Neutrophil (primary cell): ENCODE results near the gene TMEM178A.
"Not testable (repeated sequence)": the region's sequence is repeated elsewhere in the genome, so short reads cannot be mapped to it uniquely, and the experiment has no call there.

Source experiments
- H3K27ac ChIP-seq: fragments of 200-600 bp; sonication (generic); 2 replicates; pipeline ENCODE4 v1.5.1; 2016; ENCODE audit warnings: mild to moderate bottlenecking, moderate library complexity
- H3K27me3 ChIP-seq: fragments of 200-600 bp; sonication (generic); 2 replicates; pipeline ENCODE4 v1.6.0; 2016; ENCODE audit warnings: mild to moderate bottlenecking
- H3K36me3 ChIP-seq: fragments of 200-600 bp; sonication (generic); 2 replicates; pipeline ENCODE4 v1.5.1; 2017
- H3K4me1 ChIP-seq, 2 experiments: fragments of 200-600 bp in 1 of 2; sonication (generic) in 1 of 2; 1 replicate in 1 of 2; 2 replicates in 1 of 2; pipeline versions ENCODE4 v1.5.1 to v1.6.1; 2013 to 2016; ENCODE audit warnings: low read depth in 1 of 2, low read length in 1 of 2, mild to moderate bottlenecking in 1 of 2, moderate library complexity in 1 of 2; ENCODE audit not compliant: control insufficient read depth in 1 of 2, insufficient read depth in 1 of 2
- H3K4me3 ChIP-seq, 2 experiments: fragments of 200-600 bp in 1 of 2; sonication (generic) in 1 of 2; 1 replicate in 1 of 2; 2 replicates in 1 of 2; pipeline ENCODE4 v1.5.1; 2013 to 2016; ENCODE audit warnings: low read depth in 1 of 2, low read length in 1 of 2, mild to moderate bottlenecking in 1 of 2, moderate library complexity in 1 of 2
- H3K9me3 ChIP-seq: fragments of 200-600 bp; sonication (generic); 2 replicates; pipeline ENCODE4 v1.5.1; 2016
- CTCF ChIP-seq: fragments of 200-600 bp; sonication (generic); IDR thresholded peaks from 2 replicates; pipeline ENCODE4 v1.5.1; 2016; ENCODE audit warnings: antibody characterized with exemption

Gene TMEM178A

GRCh38 chr2:39647104-39647765 is 18.5 kb upstream of the TMEM178A start:
- Histone ChIP-seq H3K9me3 (no peaks in the 10 kb centered on the region), H3K36me3 (no peaks in the 10 kb centered on the region), H3K27me3 (no peaks in the 10 kb centered on the region), H3K4me1 (no peaks in the 10 kb centered on the region), H3K4me3 (no peak overlapping the region), H3K27ac (no peak overlapping the region)
- TF ChIP-seq CTCF, result no peak

GRCh38 chr2:39648580-39648979 is 17.1 kb upstream of the TMEM178A start:
- no peak for TF ChIP-seq CTCF
- H3K36me3 ChIP-seq, result no peaks in the 10 kb centered on the region
- H3K27me3 ChIP-seq, result no peaks in the 10 kb centered on the region
- no peaks in the 10 kb centered on the region for H3K9me3 ChIP-seq
- no peaks in the 10 kb centered on the region for H3K4me1 ChIP-seq
- no peak overlapping the region for H3K4me3 ChIP-seq
- no peak overlapping the region for H3K27ac ChIP-seq

GRCh38 chr2:39649511-39649910 is 16.2 kb upstream of the TMEM178A start:
- no peak for TF ChIP-seq CTCF
- H3K27me3 ChIP-seq, result no peaks in the 10 kb centered on the region

GRCh38 chr2:39650468-39650867 is 15.2 kb upstream of the TMEM178A start:
- no peak overlapping the region for H3K27ac ChIP-seq
- H3K27me3 ChIP-seq, result no peaks in the 10 kb centered on the region
- no peak for TF ChIP-seq CTCF
- no peaks in the 10 kb centered on the region for H3K4me1 ChIP-seq
- H3K36me3 ChIP-seq, result no peaks in the 10 kb centered on the region
- H3K9me3 ChIP-seq, result no peaks in the 10 kb centered on the region
- H3K4me3 ChIP-seq, result no peak overlapping the region

More at GRCh38 chr2:39649511-39649910, 16.2 kb upstream of the TMEM178A start:
- Histone ChIP-seq H3K36me3 (no peaks in the 10 kb centered on the region), H3K9me3 (no peaks in the 10 kb centered on the region), H3K27ac (no peak overlapping the region), H3K4me1 (no peaks in the 10 kb centered on the region), H3K4me3 (no peak overlapping the region)

- H3K27me3 ChIP-seq, H3K4me3 ChIP-seq, H3K36me3 ChIP-seq, H3K9me3 ChIP-seq, H3K4me1 ChIP-seq, H3K27ac ChIP-seq: not testable (repeated sequence)
These were observed 9.5 kb upstream of the TMEM178A start for GRCh38 chr2:39656215-39656614.

GRCh38 chr2:39657287-39657937 is 8.3 kb upstream of the TMEM178A start:
- no peak for TF ChIP-seq CTCF
- no peaks in the 10 kb centered on the region for H3K36me3 ChIP-seq
- no peak overlapping the region for H3K27ac ChIP-seq
- no peak overlapping the region for H3K4me3 ChIP-seq
- H3K9me3 ChIP-seq, result no peaks in the 10 kb centered on the region
- H3K4me1 ChIP-seq, result no peaks in the 10 kb centered on the region
- peaks cover 2% of the 10 kb centered on the region for H3K27me3 ChIP-seq
